Lower leg skin (tissue), 4 donors: ENCODE results near the gene BCL2. TPM values are rescaled to one million over a fixed set of nuclear protein-coding genes. Genes with fewer than 3 reads are reported as not detected.

ENCODE experiments used
- DNase-seq, 2 donors: peaks; one replicate each; pipeline ENCODE4 v3.0.0-alpha.2; 2019; ENCODE audit warnings: low spot score in 2 of 2
- H3K4me3 ChIP-seq: fragments of 200-600 bp; sonication (generic); 2 replicates; pipeline ENCODE4 v1.5.1; 2017; ENCODE audit warnings: mild to moderate bottlenecking, low read depth; ENCODE audit not compliant: poor library complexity, severe bottlenecking
- POLR2A ChIP-seq, 2 donors: fragments of 450-650 bp; IDR thresholded peaks; one replicate each; pipeline ENCODE4 v1.6.1; 2016 to 2017; ENCODE audit warnings: antibody characterized with exemption in 2 of 2, mild to moderate bottlenecking in 1 of 2, moderate library complexity in 1 of 2
- WGBS, 2 donors: methylation state at CpG; one replicate each; pipeline ENCODE4 v1.1.5; 2018; 5-methylcytosine and 5-hydroxymethylcytosine counted together
- intact Hi-C: fragments of 100-400 bp; cut with DNase I; formaldehyde crosslinking; loops from one replicate; pipeline ENCODE4 v1.15.0; 2023; ENCODE audit warnings: low total_unique reads
- total RNA-seq, 4 donors: library from RNA; depleted of rRNA; stranded (reverse); fragments of >200 nt; gene quantifications; one replicate each; pipeline ENCODE4 v1.1.0, GENCODE V29; 2016
- TF ChIP-seq, protein P1 (sequence below), 3 donors: fragments of 450-650 bp; IDR thresholded peaks; one replicate each; pipeline ENCODE4 v1.5.1; 2016; ENCODE audit warnings: antibody characterized with exemption in 3 of 3, mild to moderate bottlenecking in 3 of 3, moderate library complexity in 2 of 3

BCL2 gene
- total RNA-seq, 4 donors from 2014 or later: 12.8 to 21.7 (median 18.2) TPM

- TF ChIP-seq, protein P1, sequence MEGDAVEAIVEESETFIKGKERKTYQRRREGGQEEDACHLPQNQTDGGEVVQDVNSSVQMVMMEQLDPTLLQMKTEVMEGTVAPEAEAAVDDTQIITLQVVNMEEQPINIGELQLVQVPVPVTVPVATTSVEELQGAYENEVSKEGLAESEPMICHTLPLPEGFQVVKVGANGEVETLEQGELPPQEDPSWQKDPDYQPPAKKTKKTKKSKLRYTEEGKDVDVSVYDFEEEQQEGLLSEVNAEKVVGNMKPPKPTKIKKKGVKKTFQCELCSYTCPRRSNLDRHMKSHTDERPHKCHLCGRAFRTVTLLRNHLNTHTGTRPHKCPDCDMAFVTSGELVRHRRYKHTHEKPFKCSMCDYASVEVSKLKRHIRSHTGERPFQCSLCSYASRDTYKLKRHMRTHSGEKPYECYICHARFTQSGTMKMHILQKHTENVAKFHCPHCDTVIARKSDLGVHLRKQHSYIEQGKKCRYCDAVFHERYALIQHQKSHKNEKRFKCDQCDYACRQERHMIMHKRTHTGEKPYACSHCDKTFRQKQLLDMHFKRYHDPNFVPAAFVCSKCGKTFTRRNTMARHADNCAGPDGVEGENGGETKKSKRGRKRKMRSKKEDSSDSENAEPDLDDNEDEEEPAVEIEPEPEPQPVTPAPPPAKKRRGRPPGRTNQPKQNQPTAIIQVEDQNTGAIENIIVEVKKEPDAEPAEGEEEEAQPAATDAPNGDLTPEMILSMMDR (IDR thresholded peaks at IDR 0.05): no peak
- no peak for TF ChIP-seq POLR2A (IDR thresholded peaks at IDR 0.05)
- intact Hi-C loops: no loop called here
- WGBS, 2 donors: 80 to 83% methylated on average over 8 of the region's 8 CpGs
- no peak for DNase-seq
- no peak overlapping the region for H3K4me3 ChIP-seq
Measured at GRCh38 chr18:63150326-63150725, 169.2 kb downstream of the BCL2 start.

- intact Hi-C loops: no loop called here
- DNase-seq: no peak
- no peak overlapping the region for H3K4me3 ChIP-seq
- TF ChIP-seq, protein P1 (IDR thresholded peaks at IDR 0.05): no peak
- WGBS, 2 donors: 85 to 93% methylated on average over 9 of the region's 9 CpGs
Measured at GRCh38 chr18:63149302-63149587, 170.3 kb downstream of the BCL2 start.

DNA sequence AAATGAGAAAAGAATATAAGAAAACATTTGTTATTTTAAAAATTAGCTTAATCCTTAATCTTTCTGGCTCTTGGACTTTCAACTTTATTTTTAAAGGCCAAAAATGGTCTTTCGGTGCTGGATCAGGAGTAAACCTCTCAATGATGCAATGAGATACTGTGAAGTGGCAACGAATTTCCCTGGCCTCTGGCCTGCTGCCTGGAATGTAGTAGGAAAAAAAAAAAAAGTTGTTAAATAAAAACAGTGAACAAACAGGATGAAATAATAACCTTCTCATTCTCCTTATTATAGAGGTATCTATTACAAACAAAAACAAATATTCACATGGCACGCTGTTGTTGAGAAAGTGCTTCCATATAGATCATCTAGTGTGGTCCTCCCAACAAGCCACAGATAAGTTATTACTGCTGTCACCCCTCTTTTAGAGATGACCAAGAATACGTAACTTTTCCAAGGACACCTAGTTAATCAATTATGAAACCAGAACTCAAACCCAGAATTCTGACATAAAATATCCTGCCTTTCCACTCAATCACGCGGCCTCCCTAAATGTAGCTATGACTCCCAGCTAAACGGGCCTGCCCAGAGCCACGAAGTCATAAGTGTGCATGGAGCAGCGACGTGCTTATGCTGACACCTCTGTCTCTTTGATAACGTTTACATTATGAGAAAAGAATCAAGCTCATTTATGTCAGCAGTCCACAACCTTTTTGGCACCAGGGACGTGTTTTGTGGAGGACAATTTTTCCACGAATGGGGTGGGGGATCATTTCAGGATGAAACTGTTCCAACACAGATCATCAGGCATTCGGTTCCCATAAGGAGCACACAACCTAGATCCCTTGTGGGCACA is 170.9 kb downstream of the BCL2 start:
- 62 to 65% methylated on average over 14 of the region's 14 CpGs for WGBS, 2 donors
- H3K4me3 ChIP-seq: no peak overlapping the region
- TF ChIP-seq POLR2A (IDR thresholded peaks at IDR 0.05): no peak
- TF ChIP-seq, protein P1 (IDR thresholded peaks at IDR 0.05): no peak
- no peak for DNase-seq
- intact Hi-C loops: no loop called here

DNA sequence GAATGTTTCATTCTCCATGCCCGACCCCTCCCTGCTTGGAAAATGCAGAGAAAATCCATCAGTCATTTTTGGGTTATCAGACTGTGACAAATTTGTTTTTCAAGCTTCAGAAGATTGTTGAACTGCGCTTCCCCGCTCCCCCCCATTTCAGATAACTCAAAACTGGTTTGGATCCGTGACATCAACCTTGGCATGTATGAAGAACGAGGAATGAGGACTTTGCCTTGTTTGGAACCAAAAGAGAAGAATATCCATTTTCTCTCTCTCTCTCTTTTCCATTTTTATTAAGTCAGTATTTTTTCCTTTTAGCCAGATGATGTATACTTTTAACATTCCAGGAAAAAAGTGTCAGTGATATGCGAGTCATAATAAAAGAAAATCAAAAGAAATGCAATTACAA is 171.6 kb downstream of the BCL2 start:
- no peak for DNase-seq
- H3K4me3 ChIP-seq: no peak overlapping the region
- intact Hi-C loops: no loop called here
- TF ChIP-seq POLR2A (IDR thresholded peaks at IDR 0.05): no peak
- TF ChIP-seq, protein P1 (IDR thresholded peaks at IDR 0.05): no peak
- WGBS, 2 donors: 72 to 74% methylated on average over 6 of the region's 6 CpGs

DNA sequence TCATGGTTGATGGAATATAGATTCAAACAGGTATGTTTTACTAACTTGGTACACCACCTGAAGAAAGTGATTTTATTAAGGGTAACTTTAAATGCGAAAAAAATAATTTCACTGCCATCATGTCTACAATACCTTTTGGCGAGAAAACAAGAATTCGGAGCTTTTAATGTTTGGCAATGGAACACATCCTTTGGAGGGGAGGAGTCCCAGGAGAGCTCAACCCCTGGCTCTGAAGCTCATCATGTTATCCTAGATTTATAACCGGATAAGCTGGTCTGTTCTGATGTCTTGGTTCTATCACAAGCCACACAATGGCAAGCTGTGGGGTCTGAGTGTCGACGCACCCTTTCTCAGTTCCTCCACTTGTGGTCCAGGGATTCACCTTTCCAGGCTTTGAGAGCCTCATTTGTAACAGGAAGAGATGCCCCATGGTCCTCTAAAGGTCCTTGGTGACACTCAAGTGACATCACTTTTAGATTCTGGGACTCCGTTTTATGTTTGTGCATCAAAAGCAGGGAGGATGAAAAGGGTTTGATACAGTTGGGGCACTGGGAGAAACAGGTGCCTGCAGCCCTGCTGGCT is 172.7 kb downstream of the BCL2 start:
- H3K4me3 ChIP-seq: no peak overlapping the region
- no peak for TF ChIP-seq POLR2A (IDR thresholded peaks at IDR 0.05)
- TF ChIP-seq, protein P1 (IDR thresholded peaks at IDR 0.05): no peak
- intact Hi-C loops: no loop called here
- DNase-seq: no peak
- WGBS, 2 donors: 54 to 60% methylated on average over 7 of the region's 7 CpGs
